Suprapubic skin (tissue), 4 donors: ENCODE data around the gene CYP4B1.
"Not testable (repeated sequence)": the region's sequence is repeated elsewhere in the genome, so short reads cannot be mapped to it uniquely, and the experiment has no call there.

Experiments used
- POLR2A ChIP-seq, 2 donors: fragments of 450-650 bp; IDR thresholded peaks; one replicate each; pipeline ENCODE4 v1.6.1; 2017; ENCODE audit warnings: antibody characterized with exemption in 2 of 2, mild to moderate bottlenecking in 2 of 2, moderate library complexity in 2 of 2
- POLR2AphosphoS5 ChIP-seq, 3 donors: sonication (generic); formaldehyde crosslinking; IDR thresholded peaks; one replicate each; pipeline ENCODE4 v1.6.1; 2017; ENCODE audit warnings: antibody characterized with exemption in 3 of 3
- TF ChIP-seq, protein P1 (sequence below), 2 donors: fragments of 200-600 bp in 1 of 2; fragments of 450-650 bp in 1 of 2; sonication (generic) in 1 of 2; IDR thresholded peaks; one replicate each; pipeline ENCODE4 v1.5.1; 2016 to 2019; ENCODE audit warnings: antibody characterized with exemption in 2 of 2, mild to moderate bottlenecking in 1 of 2, moderate library complexity in 1 of 2

DNA sequence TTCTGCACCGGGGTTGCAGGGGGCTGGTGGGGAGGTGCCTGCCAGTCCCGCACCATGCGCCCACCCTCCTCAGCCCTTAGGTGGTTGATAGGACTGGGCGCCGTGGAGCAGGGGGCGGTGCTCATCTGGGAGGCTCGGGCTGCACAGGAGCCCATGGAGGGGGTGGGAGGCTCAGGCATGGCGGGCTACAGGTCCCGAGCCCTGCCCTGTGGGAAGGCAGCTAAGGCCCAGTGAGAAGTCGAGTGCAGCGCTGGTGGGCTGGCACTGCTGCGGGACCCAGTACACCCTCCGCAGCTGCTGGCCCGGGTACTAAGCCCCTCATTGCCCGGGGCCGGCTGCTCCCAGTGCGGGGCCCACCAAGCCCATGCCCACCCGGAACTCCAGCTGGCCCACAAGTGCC is 20.4 kb upstream of the CYP4B1 start:
- TF ChIP-seq, protein P1, sequence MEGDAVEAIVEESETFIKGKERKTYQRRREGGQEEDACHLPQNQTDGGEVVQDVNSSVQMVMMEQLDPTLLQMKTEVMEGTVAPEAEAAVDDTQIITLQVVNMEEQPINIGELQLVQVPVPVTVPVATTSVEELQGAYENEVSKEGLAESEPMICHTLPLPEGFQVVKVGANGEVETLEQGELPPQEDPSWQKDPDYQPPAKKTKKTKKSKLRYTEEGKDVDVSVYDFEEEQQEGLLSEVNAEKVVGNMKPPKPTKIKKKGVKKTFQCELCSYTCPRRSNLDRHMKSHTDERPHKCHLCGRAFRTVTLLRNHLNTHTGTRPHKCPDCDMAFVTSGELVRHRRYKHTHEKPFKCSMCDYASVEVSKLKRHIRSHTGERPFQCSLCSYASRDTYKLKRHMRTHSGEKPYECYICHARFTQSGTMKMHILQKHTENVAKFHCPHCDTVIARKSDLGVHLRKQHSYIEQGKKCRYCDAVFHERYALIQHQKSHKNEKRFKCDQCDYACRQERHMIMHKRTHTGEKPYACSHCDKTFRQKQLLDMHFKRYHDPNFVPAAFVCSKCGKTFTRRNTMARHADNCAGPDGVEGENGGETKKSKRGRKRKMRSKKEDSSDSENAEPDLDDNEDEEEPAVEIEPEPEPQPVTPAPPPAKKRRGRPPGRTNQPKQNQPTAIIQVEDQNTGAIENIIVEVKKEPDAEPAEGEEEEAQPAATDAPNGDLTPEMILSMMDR (IDR thresholded peaks at IDR 0.05): not testable (repeated sequence)
- not testable (repeated sequence) for TF ChIP-seq POLR2A, POLR2AphosphoS5 (IDR thresholded peaks at IDR 0.05)
